ENCODE results near the gene CCNJL. TPM values are rescaled to one million over a fixed set of nuclear protein-coding genes. Genes with fewer than 3 reads are reported as not detected.

CCNJL gene
- total RNA-seq, 1 donor from 2014 or later, result 16.6 TPM

- H3K27ac ChIP-seq, result no peak overlapping the region
- H3K27me3 ChIP-seq, result no peaks in the 10 kb centered on the region
- intact Hi-C loops (cut with DNase I), result no loop called here
Measured at GRCh38 chr5:160285316-160285715, 27.0 kb downstream of the CCNJL start.

GRCh38 chr5:160284291-160284873 is 28.0 kb downstream of the CCNJL start:
- Histone ChIP-seq H3K4me3 (no peak overlapping the region), H3K36me3 (no peaks in the 10 kb centered on the region), H3K27me3 (no peaks in the 10 kb centered on the region), H3K4me1 (peaks cover 27% of the 10 kb centered on the region), H3K27ac (no peak overlapping the region), H3K9me3 (no peaks in the 10 kb centered on the region)
- ATAC-seq, result no peak
- DNase-seq, result no peak
- intact Hi-C loops (cut with DNase I), result no loop called here
- TF ChIP-seq CTCF (IDR thresholded peaks at IDR 0.05), result no peak

More at GRCh38 chr5:160285316-160285715, 27.0 kb downstream of the CCNJL start:
- ATAC-seq, result no peak
- no peak for DNase-seq
- Histone ChIP-seq H3K4me1 (peaks cover 32% of the 10 kb centered on the region), H3K36me3 (no peaks in the 10 kb centered on the region), H3K4me3 (no peak overlapping the region), H3K9me3 (no peaks in the 10 kb centered on the region)
- no peak for TF ChIP-seq CTCF (IDR thresholded peaks at IDR 0.05)

DNA sequence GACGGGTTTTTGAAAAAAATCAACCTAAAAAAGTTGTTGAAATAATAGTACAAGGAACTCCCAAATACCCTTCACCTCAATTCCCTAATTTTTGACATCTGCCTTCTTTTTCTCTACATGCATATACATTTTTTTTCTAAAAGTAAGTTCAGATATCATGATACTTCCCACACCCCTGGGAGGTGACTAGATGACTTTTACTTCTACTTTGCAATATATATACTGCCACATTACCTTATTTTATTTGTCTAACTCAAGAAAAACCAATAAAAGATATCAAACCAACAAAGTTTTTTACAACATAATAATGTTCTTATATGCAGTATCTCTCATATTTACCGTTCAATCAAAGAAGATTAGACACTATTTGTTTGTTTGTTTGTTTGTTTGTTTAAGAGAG is 31.1 kb downstream of the CCNJL start:
- ATAC-seq (no peak), DNase-seq (no peak)
- Histone ChIP-seq H3K9me3 (no peaks in the 10 kb centered on the region), H3K36me3 (no peaks in the 10 kb centered on the region), H3K27ac (no peak overlapping the region), H3K27me3 (no peaks in the 10 kb centered on the region), H3K4me3 (no peak overlapping the region), H3K4me1 (no peaks in the 10 kb centered on the region)
- intact Hi-C loops (cut with DNase I), result no loop called here
- TF ChIP-seq CTCF (IDR thresholded peaks at IDR 0.05), result no peak

DNA sequence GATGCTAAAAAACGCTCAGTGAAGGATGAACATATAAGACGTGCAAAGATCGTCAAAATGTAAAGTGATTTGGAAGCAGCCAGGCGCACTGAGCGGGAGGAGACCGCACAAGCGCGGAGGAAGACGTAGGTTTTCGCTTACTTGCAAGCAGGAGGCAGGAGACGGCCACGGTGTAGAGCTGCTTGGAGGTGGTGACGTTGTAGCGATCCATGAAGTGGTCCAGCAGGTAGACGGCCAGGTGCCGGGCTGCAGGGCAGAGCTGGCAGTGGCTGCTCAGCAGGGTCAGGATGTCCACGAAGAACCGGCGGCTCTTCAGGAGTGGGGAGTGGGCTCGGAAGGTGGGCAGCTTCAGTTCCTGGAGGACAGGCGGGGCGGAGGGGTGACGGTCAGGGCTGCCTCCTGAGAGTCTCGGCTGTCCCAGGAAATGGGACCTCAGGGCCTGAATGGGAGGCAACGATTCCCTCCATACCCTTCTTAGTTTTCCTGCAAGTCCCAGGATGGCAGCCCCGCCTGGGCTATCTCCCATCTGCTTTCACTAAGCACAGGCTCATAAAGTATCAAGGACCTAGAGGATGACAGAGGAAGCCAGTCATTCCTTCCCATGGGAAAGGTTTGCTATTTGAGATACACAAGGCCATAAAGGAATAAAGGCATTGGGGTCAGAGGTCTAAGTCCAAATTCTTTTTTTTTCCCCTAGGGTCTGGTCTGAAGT is 31.8 kb downstream of the CCNJL start:
- H3K4me1 ChIP-seq, result no peaks in the 10 kb centered on the region
- intact Hi-C loops (cut with DNase I), result no loop called here
- ATAC-seq (no peak), DNase-seq (no peak)
- H3K36me3 ChIP-seq, result no peaks in the 10 kb centered on the region
- no peaks in the 10 kb centered on the region for H3K9me3 ChIP-seq
- H3K27me3 ChIP-seq, result no peaks in the 10 kb centered on the region
- no peak overlapping the region for H3K27ac ChIP-seq
- H3K4me3 ChIP-seq, result no peak overlapping the region
- TF ChIP-seq CTCF (IDR thresholded peaks at IDR 0.05), result no peak

- H3K27me3 ChIP-seq, result no peaks in the 10 kb centered on the region
- no peak overlapping the region for H3K4me3 ChIP-seq
- H3K9me3 ChIP-seq, result no peaks in the 10 kb centered on the region
- ATAC-seq, result no peak
- peaks cover 3% of the 10 kb centered on the region for H3K4me1 ChIP-seq
- no peak for TF ChIP-seq CTCF (IDR thresholded peaks at IDR 0.05)
- H3K36me3 ChIP-seq, result no peaks in the 10 kb centered on the region
- no peak overlapping the region for H3K27ac ChIP-seq
- no peak for DNase-seq
- intact Hi-C loops (cut with DNase I), result no loop called here
Measured at GRCh38 chr5:160278343-160278742, 34.0 kb downstream of the CCNJL start.
